ENCODE results near the gene SNRNP27.
A peak's percentile ranks its signal among the peaks of the same experiment; 100 is the strongest.

SNRNP27 gene

DNA sequence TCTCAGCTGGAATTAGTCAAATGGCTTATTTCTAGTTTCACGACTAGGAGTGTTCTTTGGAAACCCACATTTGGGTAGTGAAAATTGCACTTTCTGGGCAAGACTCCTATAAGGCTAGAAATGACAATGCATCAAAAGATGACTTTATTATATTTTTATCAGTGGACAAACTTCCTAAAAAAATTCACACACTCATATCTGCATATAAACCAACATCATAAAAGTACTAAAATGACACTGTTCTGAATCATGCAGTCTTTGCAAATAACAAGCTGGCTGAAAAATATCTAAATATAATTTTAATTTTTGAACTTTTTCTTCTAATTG is 38.8 kb downstream of the SNRNP27 start:
- no peak for DNase-seq (ENCODE audit: low read depth)
- TF ChIP-seq, protein P1, sequence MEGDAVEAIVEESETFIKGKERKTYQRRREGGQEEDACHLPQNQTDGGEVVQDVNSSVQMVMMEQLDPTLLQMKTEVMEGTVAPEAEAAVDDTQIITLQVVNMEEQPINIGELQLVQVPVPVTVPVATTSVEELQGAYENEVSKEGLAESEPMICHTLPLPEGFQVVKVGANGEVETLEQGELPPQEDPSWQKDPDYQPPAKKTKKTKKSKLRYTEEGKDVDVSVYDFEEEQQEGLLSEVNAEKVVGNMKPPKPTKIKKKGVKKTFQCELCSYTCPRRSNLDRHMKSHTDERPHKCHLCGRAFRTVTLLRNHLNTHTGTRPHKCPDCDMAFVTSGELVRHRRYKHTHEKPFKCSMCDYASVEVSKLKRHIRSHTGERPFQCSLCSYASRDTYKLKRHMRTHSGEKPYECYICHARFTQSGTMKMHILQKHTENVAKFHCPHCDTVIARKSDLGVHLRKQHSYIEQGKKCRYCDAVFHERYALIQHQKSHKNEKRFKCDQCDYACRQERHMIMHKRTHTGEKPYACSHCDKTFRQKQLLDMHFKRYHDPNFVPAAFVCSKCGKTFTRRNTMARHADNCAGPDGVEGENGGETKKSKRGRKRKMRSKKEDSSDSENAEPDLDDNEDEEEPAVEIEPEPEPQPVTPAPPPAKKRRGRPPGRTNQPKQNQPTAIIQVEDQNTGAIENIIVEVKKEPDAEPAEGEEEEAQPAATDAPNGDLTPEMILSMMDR (IDR thresholded peaks at IDR 0.05; ENCODE audit: control insufficient read depth, insufficient read depth, low read depth, low read length, missing control alignments): no peak
- no peak overlapping the region for H3K4me3 ChIP-seq (ENCODE audit: control insufficient read depth, low read depth, low read length)

GRCh38 chr2:69933254-69933828 is 39.6 kb downstream of the SNRNP27 start:
- TF ChIP-seq, protein P1 (IDR thresholded peaks at IDR 0.05; ENCODE audit: control insufficient read depth, insufficient read depth, low read depth, low read length, missing control alignments): no peak
- no peak overlapping the region for H3K4me3 ChIP-seq (ENCODE audit: control insufficient read depth, low read depth, low read length)
- DNase-seq (ENCODE audit: low read depth): no peak

- H3K4me3 ChIP-seq (ENCODE audit: control insufficient read depth, low read depth, low read length): peak overlapping the region; percentile 5
- DNase-seq (ENCODE audit: low read depth): peak; percentile 73
- TF ChIP-seq, protein P1 (IDR thresholded peaks at IDR 0.05; ENCODE audit: control insufficient read depth, insufficient read depth, low read depth, low read length, missing control alignments): no peak
Observed at GRCh38 chr2:69933839-69934613, 40.3 kb downstream of the SNRNP27 start.

DNA sequence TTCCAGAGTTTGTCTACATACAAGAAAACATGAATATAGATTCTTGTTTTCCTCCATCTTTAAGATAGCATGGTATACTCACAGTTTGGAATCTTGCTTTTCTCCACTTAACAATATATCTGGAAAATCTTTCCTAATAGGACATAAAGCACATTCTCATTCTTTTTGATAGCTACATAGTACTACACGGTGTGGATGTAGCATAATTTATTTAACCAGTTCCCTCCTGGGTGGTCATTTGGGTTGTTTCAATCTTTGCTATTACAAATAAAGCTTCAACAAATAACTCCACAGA is 40.8 kb downstream of the SNRNP27 start:
- TF ChIP-seq, protein P1 (IDR thresholded peaks at IDR 0.05; ENCODE audit: control insufficient read depth, insufficient read depth, low read depth, low read length, missing control alignments): no peak
- DNase-seq (ENCODE audit: low read depth): no peak
- no peak overlapping the region for H3K4me3 ChIP-seq (ENCODE audit: control insufficient read depth, low read depth, low read length)

DNA sequence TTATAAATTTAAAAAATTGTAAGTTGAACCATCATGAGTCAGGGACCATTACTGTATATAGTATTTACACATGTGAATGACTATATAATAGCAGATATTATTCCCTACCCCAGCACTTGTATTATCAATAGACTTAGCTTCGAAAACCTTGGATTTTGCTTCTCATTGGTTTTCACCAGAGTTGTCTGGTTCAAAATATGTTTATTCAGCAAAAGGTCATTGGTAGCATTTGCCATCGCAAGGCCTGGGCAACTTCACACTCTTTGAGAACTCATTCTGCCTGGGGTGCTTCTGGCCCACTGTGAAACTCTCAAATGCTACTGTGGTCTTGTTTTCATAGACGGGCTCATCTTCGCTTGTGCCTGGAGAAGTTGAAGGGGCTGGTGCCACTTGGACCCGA is 41.3 kb downstream of the SNRNP27 start:
- DNase-seq (ENCODE audit: low read depth): no peak
- TF ChIP-seq, protein P1 (IDR thresholded peaks at IDR 0.05; ENCODE audit: control insufficient read depth, insufficient read depth, low read depth, low read length, missing control alignments): no peak
- no peak overlapping the region for H3K4me3 ChIP-seq (ENCODE audit: control insufficient read depth, low read depth, low read length)

- no peak for DNase-seq (ENCODE audit: low read depth)
- TF ChIP-seq, protein P1 (IDR thresholded peaks at IDR 0.05; ENCODE audit: control insufficient read depth, insufficient read depth, low read depth, low read length, missing control alignments): no peak
- H3K4me3 ChIP-seq (ENCODE audit: control insufficient read depth, low read depth, low read length): no peak overlapping the region
Observed at GRCh38 chr2:69936906-69937305, 43.1 kb downstream of the SNRNP27 start.
